ENCODE data around the gene GALM. TPM values are rescaled to one million over a fixed set of nuclear protein-coding genes. Genes with fewer than 3 reads are reported as not detected.
"Not testable (repeated sequence)": the region's sequence is repeated elsewhere in the genome, so short reads cannot be mapped to it uniquely, and the experiment has no call there.

The GALM gene
- total RNA-seq, 1 experiment from 2014 or later = 22.7 TPM

DNA sequence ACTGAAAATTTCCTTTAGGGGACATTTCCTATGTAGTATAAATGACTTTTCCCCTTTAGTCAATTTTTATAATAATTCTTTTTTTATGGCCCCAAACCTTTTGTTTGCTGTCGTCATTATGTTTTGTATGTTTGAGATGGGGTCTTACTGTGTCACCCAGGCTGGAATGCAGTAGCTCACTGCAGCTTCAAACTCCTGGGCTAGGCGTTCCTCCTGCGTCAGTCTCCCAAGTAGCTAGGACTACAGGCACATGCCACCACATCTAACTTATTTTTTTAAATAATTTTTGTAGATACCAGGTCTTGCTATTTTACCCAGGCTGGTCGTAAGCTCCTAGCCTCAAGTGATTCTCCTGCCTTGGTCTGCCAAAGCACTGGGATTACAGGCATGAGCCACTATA lies 30.8 kb upstream of the GALM start:
- Histone ChIP-seq H3K9me2 (replicated peaks; ENCODE audit: low read length) (no peaks in the 10 kb centered on the region), H4K20me1 (ENCODE audit: low read length) (no peaks in the 10 kb centered on the region), H2AFZ (ENCODE audit: low read length) (no peak overlapping the region), H3F3A (ENCODE audit: low read length, unreplicated experiment) (no peaks in the 10 kb centered on the region), H3K4me2 (ENCODE audit: low read length) (no peak overlapping the region), H3K27me3 (ENCODE audit: low read length) (no peaks in the 10 kb centered on the region), H3K36me3 (ENCODE audit: low read depth, low read length) (no peaks in the 10 kb centered on the region), H3K4me1 (ENCODE audit: insufficient read depth, low read length) (no peaks in the 10 kb centered on the region), H3K9me3 (ENCODE audit: low read length) (no peaks in the 10 kb centered on the region), H3K79me2 (ENCODE audit: low read length) (no peaks in the 10 kb centered on the region), H3K27ac (ENCODE audit: low read length) (no peak overlapping the region), H3K9ac (ENCODE audit: low read length) (no peak overlapping the region), H3K4me3 (ENCODE audit: low read length) (no peak overlapping the region)
- no peak for TF ChIP-seq EZH2phosphoT487 (IDR thresholded peaks at IDR 0.05; ENCODE audit: borderline replicate concordance, low read length)
- no peak for TF ChIP-seq EZH2 (IDR thresholded peaks at IDR 0.05; ENCODE audit: low read length, unreplicated experiment)
- TF ChIP-seq, protein P1, sequence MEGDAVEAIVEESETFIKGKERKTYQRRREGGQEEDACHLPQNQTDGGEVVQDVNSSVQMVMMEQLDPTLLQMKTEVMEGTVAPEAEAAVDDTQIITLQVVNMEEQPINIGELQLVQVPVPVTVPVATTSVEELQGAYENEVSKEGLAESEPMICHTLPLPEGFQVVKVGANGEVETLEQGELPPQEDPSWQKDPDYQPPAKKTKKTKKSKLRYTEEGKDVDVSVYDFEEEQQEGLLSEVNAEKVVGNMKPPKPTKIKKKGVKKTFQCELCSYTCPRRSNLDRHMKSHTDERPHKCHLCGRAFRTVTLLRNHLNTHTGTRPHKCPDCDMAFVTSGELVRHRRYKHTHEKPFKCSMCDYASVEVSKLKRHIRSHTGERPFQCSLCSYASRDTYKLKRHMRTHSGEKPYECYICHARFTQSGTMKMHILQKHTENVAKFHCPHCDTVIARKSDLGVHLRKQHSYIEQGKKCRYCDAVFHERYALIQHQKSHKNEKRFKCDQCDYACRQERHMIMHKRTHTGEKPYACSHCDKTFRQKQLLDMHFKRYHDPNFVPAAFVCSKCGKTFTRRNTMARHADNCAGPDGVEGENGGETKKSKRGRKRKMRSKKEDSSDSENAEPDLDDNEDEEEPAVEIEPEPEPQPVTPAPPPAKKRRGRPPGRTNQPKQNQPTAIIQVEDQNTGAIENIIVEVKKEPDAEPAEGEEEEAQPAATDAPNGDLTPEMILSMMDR (conservative IDR thresholded peaks at IDR 0.05; ENCODE audit: low read depth, low read length) = no peak
- DNase-seq = no peak
- ATAC-seq = no peak
- ChIA-PET POLR2A (ENCODE audit: unreplicated experiment) (no interaction called here), CTCF (no interaction called here)
- no TSS peak for BruUV-seq (replicated peaks)
- intact Hi-C loops (cut with micrococcal nuclease) = no loop called here

DNA sequence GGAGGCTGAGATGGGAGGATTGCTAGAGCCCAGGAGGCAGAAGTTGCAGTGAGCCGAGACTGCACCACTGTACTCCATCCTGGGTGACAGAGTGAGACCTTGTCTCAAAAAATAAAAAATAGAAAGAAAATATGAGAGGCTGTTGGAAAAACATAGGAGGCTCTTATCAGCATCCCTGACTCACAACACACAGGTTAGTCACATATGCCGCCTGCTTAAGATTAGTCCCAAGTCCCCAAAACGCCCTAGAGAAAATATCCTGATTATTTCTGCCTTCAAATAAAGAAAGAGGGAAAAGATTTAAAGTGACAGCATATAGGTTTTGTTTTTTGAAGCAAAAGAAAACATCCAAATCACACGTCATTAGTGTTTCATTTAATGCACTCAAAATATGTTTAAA lies 29.8 kb upstream of the GALM start:
- Histone ChIP-seq H3K79me2 (ENCODE audit: low read length) (no peaks in the 10 kb centered on the region), H3K9me2 (replicated peaks; ENCODE audit: low read length) (no peaks in the 10 kb centered on the region), H3F3A (ENCODE audit: low read length, unreplicated experiment) (no peaks in the 10 kb centered on the region), H3K4me2 (ENCODE audit: low read length) (no peak overlapping the region), H3K4me3 (ENCODE audit: low read length) (no peak overlapping the region), H3K27ac (ENCODE audit: low read length) (no peak overlapping the region), H3K36me3 (ENCODE audit: low read depth, low read length) (no peaks in the 10 kb centered on the region), H3K4me1 (ENCODE audit: insufficient read depth, low read length) (no peaks in the 10 kb centered on the region), H2AFZ (ENCODE audit: low read length) (no peak overlapping the region), H3K9ac (ENCODE audit: low read length) (no peak overlapping the region), H3K9me3 (ENCODE audit: low read length) (no peaks in the 10 kb centered on the region), H4K20me1 (ENCODE audit: low read length) (no peaks in the 10 kb centered on the region), H3K27me3 (ENCODE audit: low read length) (no peaks in the 10 kb centered on the region)
- intact Hi-C loops (cut with micrococcal nuclease) = no loop called here
- ATAC-seq (no peak), DNase-seq (no peak)
- POLR2A ChIA-PET (ENCODE audit: unreplicated experiment) = interaction anchor here (0.7 kb wide), 1 partner anchor 120 kb away, joined by 13 read pairs; no protein-coding TSS in a partner anchor
- CTCF ChIA-PET = interaction anchor here (0.6 kb wide), 1 partner anchor 1062 kb away, joined by 4 read pairs; no protein-coding TSS in a partner anchor
- TF ChIP-seq EZH2phosphoT487 (IDR thresholded peaks at IDR 0.05; ENCODE audit: borderline replicate concordance, low read length) (no peak), EZH2 (IDR thresholded peaks at IDR 0.05; ENCODE audit: low read length, unreplicated experiment) (no peak)
- TF ChIP-seq, protein P1 (conservative IDR thresholded peaks at IDR 0.05; ENCODE audit: low read depth, low read length) = no peak
- BruUV-seq (replicated peaks) = no TSS peak

DNA sequence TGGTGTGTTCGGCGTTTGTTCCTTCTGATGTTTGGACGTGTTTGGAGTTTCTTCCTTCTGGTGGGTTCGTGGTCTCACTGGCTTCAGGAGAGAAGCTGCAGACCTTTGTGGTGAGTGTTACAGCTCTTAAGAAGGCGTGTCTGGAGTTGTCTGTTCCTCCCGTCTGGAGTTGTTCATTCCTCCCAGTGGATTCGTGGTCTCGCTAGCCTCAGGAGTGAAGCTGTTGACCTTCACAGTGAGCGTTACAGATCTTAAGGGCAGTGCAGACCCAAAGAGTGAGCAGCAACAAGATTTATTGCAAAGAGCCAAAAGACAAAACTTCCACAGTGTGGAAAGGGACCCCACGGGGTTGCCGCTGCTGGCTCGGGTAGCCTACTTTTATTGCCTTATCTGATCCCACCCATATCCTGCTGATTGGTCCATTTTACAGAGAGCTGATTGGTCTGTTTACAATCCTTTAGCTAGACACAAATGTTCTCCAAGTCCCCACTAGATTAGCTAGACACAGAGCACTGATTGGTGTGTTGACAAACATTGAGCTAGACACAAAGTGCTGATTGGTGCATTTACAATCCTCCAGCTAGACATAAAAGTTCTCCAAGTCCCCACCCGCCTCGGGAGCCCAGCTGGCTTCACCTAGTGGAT lies 23.4 kb upstream of the GALM start:
- H3F3A ChIP-seq (ENCODE audit: low read length, unreplicated experiment); H3K27me3 ChIP-seq (ENCODE audit: low read length); BruUV-seq (replicated peaks); ATAC-seq; POLR2A ChIA-PET (ENCODE audit: unreplicated experiment); DNase-seq; H3K9me3 ChIP-seq (ENCODE audit: low read length); H3K4me2 ChIP-seq (ENCODE audit: low read length); H3K27ac ChIP-seq (ENCODE audit: low read length); H4K20me1 ChIP-seq (ENCODE audit: low read length); H3K36me3 ChIP-seq (ENCODE audit: low read depth, low read length); H3K4me3 ChIP-seq (ENCODE audit: low read length); intact Hi-C loops (cut with micrococcal nuclease); H2AFZ ChIP-seq (ENCODE audit: low read length); H3K4me1 ChIP-seq (ENCODE audit: insufficient read depth, low read length); H3K79me2 ChIP-seq (ENCODE audit: low read length); H3K9ac ChIP-seq (ENCODE audit: low read length); H3K9me2 ChIP-seq (replicated peaks; ENCODE audit: low read length): not testable (repeated sequence)
- CTCF ChIA-PET = interaction anchor here (0.6 kb wide), 1 partner anchor 167 kb away, joined by 6 read pairs; no protein-coding TSS in a partner anchor

Measured in PC-3 (cell line).